Measurements from ENCODE around the gene C18orf63.
"Not testable (repeated sequence)": the region's sequence is repeated elsewhere in the genome, so short reads cannot be mapped to it uniquely, and the experiment has no call there.

C18orf63 gene

DNA sequence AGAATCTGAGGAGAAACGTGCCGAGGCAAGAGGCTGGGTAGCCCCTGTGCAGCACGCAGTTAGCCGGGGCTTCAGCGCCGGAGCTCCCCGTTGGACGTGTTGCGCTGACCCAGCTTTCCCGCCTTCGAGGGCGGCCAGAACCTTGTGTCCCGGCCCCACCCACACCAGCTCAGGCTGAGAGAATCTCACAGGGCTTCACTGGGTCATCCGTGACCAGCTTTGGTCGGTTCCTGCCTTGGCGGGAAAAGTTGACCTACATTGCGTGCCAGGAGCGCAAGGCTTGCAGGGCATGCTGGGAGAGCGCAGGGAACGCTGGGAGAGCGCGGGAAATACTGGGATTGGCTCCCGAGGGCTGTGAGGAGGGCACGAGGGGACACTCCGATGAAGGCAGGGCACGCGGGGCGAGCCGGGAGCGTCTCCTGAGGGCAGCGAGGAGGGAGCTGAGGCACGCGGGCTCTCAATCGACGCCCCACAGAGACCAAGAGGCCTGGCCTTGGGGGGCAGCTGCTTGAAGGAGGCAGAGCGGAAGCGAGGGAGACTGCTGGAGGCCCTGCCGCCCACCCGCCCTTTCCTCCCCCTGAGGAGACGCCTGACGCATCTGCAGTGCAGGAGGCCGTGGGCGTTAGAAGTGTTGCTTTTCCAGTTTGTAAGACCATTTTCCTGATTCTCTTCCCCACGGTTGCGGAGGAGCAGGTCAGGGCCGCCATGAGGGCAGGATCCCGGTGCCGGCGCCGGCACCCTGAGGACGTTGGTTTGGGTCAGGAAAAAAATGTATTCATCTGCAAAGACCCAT is at the start of gene C18orf63:
C18orf63 (plus strand) TSS at position 376 of the 793 bp plus-strand sequence. CDS start 2,027 bp downstream, outside the sequence.
- no peak for DNase-seq

DNA sequence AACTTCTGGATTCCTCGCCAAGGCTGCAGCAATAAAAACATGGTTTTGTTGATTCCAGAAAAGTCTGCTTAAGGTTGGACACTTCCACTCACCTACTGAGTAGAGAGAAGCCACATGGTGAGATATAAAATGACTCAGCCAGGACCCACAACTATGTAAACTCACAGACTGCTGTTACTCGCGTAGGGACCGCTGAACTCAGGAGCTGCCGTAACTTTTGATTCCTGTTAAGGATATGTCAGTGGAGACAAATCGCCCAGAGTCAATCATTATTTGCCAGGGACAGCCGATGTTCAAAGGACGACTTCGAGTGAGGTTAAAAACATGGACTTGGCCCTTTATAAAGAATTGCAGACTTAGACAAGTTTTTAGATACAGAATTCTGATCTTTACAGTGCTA is 49.5 kb upstream of the C18orf63 start:
- no peak for DNase-seq

DNA sequence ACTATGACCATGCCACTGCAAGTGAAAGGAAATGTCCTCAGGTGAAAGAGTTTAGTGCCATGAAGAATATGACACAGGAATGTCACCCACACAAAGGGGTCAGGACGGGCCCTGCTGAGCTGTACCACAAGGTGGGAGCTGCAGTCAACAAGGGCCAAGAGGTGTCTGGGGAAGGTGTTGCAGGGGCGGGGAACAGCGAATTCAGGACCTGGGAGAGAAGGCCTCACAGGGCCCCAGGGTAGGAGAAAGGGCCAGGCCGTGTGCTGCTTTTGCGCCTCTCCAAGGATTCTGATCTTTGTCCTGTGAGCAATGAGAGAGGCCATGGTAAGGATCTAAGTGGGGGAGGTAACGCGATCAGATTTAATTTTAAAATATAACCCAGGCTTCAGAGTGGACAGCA is 47.5 kb upstream of the C18orf63 start:
- no peak for DNase-seq

DNA sequence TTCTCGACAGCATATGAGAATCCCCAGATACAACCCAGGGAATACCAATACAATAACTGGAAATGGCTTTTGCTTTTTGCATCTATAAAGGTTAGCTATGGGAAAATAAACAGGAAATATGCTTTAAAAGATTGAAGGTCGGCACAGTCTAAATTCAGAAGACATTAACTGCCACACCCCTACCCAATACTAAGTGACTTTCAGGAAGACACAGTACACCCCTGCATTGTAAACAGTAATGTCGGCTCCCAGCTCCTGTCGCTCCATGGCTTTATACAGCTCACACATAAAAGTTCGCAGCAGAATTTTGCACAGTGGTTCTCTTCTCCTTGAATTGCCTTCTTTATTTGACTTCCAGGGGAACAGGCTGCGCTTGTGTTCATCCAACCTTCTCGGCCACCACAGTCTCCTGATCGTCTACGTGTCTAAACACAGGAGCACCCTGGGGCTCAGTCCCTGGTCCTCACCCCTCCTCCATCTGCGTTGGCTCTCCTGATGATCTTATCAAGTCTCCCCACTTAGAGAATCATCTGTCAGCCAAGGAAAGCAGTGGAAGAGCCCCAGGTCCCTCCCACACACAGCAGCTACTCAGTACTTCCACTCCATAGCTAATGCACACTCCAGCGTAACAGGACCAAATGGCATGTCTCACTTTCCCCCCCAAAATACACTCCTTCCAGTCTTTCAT is 46.6 kb upstream of the C18orf63 start:
- no peak for DNase-seq

DNA sequence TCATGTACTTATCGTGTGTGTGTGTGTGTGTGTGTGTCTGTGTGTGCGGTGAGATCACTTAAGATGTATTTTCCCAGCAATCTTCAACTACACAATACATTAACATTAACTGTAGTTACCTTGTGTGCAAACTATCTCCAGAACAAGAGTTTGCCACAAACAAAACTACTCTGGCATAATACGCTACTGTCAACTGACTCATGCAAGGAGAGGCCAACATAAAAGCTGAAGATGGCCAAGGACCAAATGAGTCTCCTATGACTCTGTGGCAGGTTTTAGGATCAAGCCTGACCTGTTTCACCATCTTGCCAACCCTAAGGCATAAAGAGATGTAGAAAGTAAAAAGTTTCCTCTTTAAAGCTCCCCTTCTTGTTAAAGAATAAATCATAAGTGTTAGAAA is 44.0 kb upstream of the C18orf63 start:
- no peak for DNase-seq

DNA sequence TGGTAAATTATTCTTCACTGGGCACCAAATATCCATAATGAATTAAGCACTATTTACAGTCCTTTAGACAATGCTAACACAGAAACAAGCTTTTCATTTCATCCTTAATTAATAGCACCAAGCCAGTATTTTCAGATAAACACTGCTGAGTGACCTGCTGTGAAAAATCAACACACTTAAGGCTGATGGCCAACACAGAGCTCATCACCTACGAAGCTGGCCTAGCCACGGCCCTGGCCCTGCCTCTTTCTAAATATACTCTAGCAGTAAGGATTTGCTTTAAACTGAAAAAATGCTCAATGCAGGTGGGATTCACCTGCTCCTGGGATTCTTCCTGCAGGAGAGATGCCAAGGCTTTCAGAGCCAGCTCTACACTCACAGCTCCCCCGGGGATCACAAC is 42.2 kb upstream of the C18orf63 start:
- no peak for DNase-seq

DNA sequence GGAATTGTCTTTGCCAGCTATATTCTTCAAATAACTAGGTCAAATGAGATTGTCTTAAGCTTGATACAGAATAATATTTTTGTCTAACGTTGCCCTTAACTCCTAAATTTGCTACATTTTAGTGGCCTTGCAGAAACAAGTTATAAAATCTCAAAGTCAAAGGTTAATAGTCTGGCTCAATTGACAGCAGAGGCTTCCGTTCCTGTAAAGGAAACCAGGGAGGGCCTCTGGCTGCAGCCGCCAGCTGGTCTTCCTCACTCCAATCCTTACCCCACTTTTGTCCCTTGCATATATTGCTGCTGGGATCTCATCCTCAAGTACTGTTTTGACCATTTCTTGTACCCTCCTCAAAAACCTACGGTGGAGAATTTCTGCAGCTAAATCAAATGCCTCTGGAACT is 40.9 kb upstream of the C18orf63 start:
- DNase-seq: no peak

DNA sequence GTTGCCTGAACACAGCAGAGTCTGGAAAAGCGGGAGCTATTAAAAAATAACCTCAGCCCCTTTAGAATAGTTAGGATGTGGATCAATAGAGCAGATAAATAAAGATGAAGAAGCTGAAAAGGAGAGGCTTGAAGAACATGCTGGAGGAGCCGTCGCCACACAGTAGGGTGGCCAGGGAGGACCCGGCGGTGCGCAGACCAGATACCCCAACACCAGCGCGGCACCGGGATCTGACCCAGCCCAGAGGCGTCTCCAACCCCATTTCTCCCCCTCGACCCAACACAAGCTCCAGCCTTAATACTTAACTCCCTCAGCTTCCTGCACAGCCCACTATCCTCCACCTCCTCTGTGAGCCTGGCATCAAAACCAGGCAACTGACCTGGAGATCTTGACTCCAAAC is 39.9 kb upstream of the C18orf63 start:
- no peak for DNase-seq

DNA sequence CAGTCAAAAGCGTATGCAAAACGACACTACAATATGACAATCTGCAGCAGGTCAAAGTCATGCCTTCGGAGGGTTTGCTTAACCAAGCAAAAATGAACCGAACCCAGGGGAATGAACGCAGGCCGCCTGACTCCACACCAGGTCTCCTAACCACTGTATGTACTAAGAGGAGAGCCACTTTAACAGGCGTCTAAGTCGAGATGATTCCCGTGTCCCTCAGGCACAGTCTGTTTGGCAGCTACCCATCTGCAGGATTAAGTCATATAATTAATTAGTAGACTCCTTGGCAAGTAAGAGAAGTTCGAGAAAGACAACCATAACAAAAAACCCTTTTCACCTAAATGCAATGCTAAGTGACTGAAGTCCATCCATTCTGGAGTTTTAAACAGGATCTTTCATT is 39.0 kb upstream of the C18orf63 start:
- DNase-seq: no peak

DNA sequence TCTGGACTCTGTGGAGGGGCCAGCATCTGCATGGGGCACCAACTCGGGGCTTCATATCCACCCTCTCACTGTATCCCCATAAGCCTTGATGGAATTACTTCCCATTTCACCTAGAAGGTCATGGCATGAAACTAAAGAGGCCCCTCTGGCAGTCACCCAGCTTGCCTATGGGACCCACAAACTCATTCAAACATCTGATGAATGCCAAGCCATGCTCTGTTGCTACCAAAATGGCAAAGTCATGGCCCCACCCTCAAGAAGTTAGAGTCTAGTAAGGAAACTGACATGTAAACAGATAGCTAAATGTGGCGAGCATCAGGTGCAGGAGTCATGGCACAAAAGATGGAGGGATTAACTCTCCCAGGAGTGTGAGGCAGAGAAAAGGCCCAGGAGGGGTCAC is 38.3 kb upstream of the C18orf63 start:
- no peak for DNase-seq

DNA sequence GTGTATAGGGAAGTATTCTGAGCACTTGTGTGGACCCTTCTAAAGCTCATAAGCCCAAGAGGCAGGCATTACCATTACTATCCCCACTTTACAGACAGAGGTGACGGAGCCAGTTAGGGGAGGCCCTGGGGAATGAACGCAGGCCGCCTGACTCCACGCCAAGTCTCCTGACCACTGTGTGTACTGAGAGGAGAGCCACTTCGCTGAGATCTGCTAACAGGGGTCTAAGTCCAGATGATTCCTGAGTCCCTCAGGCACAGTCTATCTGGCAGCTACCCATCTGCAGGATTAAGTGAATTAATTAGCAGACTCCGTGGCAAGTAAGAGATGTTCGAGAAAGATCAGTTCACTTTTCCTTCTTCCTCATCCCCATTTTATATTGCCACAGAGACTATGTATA is 37.6 kb upstream of the C18orf63 start:
- DNase-seq: no peak

DNA sequence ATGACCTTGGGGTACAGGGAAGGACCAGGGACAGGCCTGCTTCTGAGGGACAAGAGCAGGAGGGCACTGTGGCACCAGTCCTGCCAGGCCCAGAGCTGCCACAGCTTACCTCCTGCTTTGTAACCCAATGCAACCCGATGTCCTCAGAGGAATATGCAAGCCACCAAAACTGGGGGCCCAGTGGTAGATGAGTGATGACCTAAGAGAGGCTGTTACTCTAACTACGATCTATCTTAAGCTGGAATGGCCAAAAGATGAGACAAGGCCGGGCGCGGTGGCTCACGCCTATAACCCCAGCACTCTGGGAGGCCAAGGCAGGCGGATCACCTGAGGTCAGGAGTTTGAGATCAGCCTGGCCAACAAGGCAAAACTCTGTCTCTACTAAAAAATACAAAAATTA is 36.7 kb upstream of the C18orf63 start:
- no peak for DNase-seq

DNA sequence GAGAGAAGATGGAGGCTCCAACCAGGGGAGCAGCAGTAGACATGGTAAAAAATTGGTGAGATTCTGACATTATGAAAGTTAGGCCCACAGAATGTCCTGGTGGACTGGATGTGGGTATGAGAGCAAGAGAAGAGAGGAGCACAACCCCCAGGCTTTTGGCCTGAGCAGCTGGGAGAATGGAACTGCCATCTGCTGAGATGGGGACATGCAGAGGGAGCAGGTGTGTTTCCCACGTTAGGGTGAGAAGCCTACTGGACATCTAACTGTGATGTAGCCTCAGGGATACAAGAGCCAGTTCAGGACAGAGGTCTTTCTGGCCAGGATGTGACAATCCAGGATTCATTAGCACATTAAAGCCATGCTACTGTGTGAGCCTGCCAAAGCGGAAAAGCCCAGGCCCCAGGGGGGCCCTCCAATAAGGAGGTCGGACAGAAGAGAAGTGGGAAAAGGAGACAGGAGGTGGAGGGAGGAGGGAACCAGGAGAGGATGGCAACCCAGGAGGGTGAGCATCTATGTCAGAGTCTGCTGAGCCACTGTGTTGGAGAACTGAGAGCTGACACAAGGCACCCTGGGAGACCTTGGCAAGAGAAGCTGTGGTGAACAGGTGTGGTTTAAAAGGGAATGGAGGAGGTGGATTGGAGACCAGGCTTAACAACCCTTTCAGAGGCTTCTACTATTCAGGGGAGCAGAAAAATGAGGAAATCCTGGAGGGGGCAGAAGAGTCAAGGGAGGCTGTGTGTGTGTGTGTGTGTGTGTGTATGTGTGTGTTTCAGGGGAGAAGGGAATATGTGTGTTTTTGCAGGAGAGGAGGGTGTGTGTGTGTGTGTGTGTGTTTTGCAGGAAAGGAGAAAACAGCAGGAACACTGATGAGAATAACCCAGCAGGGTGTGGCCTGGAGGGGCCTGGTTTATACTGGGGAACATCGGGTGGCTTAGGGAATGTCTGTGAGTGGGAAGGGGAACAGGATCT is 34.3 kb upstream of the C18orf63 start:
- DNase-seq: no peak

DNA sequence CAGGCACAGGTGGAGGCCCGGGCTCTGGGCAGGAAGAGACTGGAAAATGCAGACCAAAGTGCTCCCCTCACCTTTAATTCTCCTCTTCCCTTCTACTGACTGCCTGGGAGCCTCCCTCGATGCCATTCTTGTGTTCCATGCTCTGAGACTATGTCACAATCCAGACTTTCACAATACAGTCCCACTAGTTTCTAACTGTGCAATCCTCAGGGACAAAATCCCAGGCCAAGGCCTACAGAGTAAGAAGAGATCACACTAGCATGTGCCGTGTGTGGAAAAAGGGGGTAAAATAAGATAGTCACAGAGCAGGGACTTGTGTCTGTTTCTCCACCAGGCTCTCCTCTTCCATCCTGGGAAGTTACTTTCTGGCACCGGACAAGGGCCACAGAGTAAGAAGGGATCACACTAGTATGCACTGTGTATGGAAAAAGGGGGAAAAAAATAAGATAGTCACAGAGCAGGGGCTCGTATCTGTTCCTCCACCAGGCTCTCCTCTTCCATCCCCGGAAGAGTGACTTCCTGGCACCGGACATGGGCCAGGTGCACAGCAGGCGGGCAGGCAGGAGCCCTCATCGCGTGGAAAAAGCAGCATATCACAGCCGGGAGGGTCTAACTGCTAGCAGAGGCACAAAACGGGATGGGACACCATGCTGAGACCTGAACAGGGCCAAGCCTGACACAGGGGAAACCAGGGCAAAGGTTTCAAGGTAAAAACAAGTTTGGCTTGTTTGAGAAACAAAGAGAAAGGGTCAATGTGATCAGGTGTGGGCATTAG is 33.5 kb upstream of the C18orf63 start:
- no peak for DNase-seq

DNA sequence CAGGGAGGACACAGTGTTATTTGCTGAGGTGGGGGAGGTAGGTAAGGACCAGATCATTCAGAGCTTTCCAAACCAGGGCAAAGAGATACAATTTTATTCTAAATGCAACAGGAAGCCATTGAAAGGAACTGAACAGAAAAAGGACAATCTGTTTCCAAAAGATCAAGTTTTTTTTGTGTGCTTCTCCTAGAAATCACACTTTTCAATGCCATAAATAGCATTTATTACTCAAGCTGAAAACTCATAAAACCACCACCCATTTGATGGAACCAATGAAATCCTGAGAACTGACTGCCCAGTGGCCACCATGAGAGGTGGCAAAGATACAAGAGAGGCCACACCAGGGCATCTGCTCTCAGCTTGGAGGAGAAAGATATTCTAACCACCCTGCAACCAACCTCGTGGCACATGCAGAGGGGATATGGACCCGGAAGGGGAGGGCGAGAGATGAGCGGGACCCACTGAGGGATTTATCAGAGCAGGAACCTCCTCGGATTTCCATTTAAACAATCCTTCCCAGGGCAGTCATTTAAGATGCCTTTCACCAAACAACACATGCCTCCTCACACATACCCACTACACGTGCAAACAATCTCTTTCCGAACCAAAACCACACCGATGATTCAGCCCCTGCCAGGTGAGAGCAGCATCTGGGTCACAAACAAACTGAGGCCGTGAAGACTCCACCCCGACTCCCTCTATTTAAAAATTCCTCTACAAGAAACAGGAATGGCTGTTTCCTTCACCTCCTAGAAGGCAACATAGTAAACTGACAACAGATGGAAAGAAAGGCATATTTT is 32.7 kb upstream of the C18orf63 start:
- no peak for DNase-seq

DNA sequence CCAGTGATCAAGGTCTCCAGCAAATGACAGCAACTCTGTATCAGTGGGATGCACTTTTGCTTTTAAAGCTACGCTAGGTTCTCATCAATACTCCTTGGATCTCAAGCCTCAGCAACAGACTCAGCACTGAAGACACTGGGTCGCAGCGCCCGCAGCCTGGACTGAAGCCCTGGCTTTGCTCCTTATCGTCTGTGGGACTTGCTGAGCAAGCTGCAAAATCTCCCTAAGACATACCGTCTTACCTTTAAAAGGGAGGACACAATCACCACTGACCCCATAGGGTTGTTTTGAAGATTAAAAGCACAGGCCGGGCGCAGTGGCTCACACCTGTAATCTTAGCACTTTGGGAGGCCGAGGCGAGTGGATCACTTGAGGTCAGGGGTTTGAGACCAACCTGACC is 32.0 kb upstream of the C18orf63 start:
- DNase-seq: no peak

DNA sequence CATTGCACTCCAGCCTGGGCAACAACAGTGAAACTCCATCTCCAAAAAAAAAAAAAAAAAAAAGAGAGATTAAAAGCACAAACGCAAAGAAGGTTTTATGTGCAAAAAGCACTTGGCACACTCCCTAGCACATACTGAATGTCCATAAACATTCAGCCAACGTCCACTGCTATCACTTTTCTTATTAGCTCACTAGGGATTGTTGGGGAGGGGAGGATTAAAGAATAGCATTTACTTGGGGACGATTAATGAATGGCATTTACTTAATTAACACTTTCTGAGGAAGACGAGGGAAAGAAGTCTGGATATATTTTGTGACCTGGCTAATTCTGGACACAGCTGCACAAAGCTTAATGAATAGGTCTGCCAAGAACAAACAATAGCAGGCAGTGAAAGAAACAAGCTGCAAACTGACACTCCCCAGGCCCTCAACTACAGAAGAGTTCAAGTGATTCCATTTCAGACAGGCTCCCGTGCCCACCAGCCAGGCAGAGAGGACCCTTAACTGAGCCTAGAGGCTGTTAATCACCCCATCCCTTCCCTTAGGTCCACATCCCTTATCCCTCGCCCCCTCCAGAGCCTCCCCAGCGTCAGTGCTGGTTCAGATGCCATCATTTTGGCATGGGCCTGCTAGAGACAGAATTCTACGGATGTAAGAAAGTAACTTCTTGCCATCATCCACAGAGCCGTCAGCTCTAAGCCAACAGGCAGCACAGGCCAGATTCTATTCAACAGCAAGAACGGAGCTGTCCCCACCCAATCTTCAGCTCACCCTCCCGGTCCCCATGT is 31.3 kb upstream of the C18orf63 start:
- DNase-seq: no peak

DNA sequence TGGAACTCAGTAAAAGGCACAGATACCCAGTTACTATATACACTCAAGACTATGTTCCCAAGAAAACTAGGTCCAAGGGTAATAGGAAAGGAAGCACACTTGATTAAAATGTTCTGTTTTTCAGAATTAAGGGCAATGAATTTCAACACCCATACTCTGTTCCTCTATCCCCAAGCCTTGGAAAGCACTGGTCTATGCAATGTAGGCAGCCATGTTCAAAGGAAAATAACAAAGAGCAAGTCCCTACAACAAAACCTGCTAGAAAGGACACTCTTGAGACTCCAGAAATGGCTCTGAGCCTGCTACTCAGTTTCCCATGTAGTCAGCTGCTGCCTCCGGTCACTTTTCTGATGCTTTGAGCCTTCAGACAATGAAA is 30.7 kb upstream of the C18orf63 start:
- no peak for DNase-seq

DNA sequence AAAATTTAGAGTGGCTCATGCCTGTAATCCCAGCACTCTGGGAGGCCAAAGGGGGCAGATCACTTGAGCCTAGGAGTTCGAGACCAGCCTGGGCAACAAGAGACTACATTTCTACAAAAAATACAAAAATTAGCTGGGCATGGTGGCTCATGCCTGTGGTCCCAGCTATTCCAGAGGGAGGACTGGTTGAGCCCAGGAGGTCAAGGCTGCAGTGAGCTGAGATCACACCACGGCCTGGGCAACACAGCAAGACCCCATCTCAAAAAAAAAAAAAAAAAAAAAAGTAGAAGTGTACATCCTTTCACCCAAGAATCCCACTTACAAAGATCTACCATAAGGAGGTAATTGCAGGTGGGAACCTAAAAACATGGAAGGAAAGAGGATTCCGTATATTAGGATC is 30.1 kb upstream of the C18orf63 start:
- DNase-seq: not testable (repeated sequence)

DNA sequence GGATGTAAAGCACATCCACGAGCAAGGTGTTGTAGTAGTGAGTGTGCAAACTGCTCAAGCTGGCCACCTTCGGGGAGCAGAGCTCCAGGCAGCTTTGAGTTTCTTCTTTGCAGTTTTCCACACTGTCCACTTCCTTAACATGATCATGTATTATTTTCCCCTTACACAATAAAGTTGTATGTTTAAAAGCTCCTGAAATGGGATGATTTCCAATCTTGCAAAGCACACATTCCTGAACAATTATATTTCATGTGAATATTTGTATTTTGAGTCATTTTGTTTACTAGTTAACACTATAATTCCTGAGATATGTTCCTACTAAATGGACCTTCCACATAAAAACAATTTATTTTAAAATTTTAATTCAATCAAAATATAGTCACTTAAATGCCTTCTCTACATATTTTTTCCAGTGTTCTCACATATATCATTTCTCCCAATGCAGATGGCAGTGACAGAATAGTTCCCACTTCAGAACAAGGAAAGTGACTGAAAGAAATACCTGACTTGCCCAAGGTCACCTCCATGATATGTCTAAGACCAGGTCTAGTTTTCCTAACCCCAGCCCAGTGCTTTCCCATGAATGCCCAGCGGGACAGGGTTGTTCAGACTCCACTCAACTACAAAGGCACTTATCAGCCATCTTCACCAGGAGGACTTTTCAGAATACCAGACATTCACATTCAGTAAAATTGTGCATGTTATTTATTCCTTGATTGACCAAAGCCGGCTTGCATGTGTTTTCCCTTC is 29.4 kb upstream of the C18orf63 start:
- DNase-seq: no peak

Measured in NCI-H446 (cell line).